Heart left ventricle (tissue), 13 donors: ENCODE data around the gene ARHGAP15.

ENCODE experiments used
- CTCF ChIP-seq, 12 donors: fragments of 200-600 bp; sonication (generic) in 4 of 12; IDR thresholded peaks; one replicate each; pipeline versions ENCODE4 v1.5.0 to v1.8.0; 2018 to 2022; ENCODE audit warnings: antibody characterized with exemption in 12 of 12, mild to moderate bottlenecking in 5 of 12
- POLR2A ChIP-seq, 2 donors: fragments of 450-650 bp; IDR thresholded peaks; one replicate each; pipeline ENCODE4 v1.6.1; 2017; ENCODE audit warnings: antibody characterized with exemption in 2 of 2, mild to moderate bottlenecking in 2 of 2, moderate library complexity in 2 of 2
- donor health status: ischemic (EF 13 %, LVEDD 7.1; RV severe dilation, severe dysfunction).
- donor health status: DM: no; HTN: yes; CAD: no.
- donor health status: DM: no; HTN: no; CAD: no.
- donor health status: ischemic (EF 25% LVEDD 6.9; RV normal size, moderate dysfunction).
- donor health status: ischemic (EF 25% LVEDD 5.7; RV mildly dilated, moderate dysfunction).
- donor health status: ischemic (EF 35%, LVEDD 5.7; RV mildly dilated, moderate dysfunction).
- donor health status: nonischemic (EF 11% LVEDD 7.7; RV severe dilation, severe dysfunction).
- donor health status: DM: yes; HTN: yes; CAD: no.
- donor health status: PGD.
- donor health status: ischemic (EF 29% LVEDD 5.4; RV normal size, mild dysfunction).
- donor health status: nonischemic (EF 23%, LVEDD 6.1; RV moderate dilation, normal function).

DNA sequence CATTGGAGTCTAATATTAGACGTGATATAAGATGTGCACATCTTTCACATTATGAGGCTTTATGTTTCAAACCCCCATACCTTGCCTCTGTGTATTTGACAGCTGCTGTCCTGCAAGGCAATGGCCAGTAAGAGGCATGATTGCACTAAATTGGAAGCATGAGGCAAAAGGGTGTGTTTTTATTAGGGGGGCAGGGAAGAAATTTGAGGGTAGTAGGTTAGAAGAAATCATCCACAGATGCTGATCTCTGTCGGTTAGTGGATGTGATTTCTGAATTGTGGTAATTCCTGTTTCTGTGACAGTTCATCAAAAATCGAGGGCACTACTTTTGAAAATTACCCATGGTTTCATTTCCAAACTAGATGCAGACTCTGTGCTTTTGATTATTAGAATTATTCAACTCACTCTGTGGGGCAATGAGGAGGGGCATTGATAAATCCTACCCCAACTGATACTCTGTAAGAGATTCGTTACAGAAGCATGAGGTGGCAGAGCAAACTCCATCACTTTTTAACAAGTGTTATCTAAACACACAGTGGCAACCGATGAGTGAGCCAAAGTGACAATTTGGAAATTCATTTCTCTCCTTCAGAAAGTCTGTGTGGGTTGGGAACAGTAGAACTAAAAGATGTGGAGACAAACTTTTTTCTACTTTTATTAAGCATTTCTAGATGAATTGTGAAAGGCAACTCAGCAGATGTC, 453.0 kb downstream of the ARHGAP15 start:
- TF ChIP-seq CTCF (IDR thresholded peaks at IDR 0.05) (peak in 5 of 12 donors; percentile 10 to 31 (median 26)), POLR2A (IDR thresholded peaks at IDR 0.05) (no peak)
